NT2/D1 (cell line): ENCODE measurements around the gene ITGBL1.

Source experiments
- DNase-seq: peaks from one replicate; pipeline ENCODE4 v3.0.0-alpha.2; 2011; ENCODE audit warnings: low read depth, low spot score
- H3K27me3 ChIP-seq: 2 replicates; pipeline ENCODE4 v1.6.0; 2011; ENCODE audit warnings: mild to moderate bottlenecking; ENCODE audit not compliant: insufficient read length, insufficient read depth
- H3K36me3 ChIP-seq: 2 replicates; pipeline ENCODE4 v1.6.1; 2011; ENCODE audit warnings: mild to moderate bottlenecking, low read length, mixed read lengths; ENCODE audit not compliant: insufficient read depth, insufficient read length
- H3K4me1 ChIP-seq: 2 replicates; pipeline ENCODE4 v1.5.1; 2011; ENCODE audit not compliant: insufficient read depth, insufficient read length
- H3K4me3 ChIP-seq: 2 replicates; pipeline ENCODE4 v1.5.1; 2011; ENCODE audit warnings: low read depth; ENCODE audit not compliant: insufficient read length
- H3K9ac ChIP-seq: 2 replicates; pipeline ENCODE4 v1.6.0; 2011; ENCODE audit warnings: low read depth; ENCODE audit not compliant: insufficient read length
- H3K9me3 ChIP-seq: 2 replicates; pipeline ENCODE4 v1.5.1; 2011; ENCODE audit warnings: mild to moderate bottlenecking, low read length; ENCODE audit not compliant: insufficient read depth
- SUZ12 ChIP-seq: IDR thresholded peaks from 2 replicates; pipeline ENCODE4 v1.6.1; 2011; ENCODE audit not compliant: insufficient read length, insufficient read depth; ENCODE audit errors: extremely low read depth
- YY1 ChIP-seq: IDR thresholded peaks from 2 replicates; pipeline ENCODE4 v1.6.1; 2011; ENCODE audit not compliant: insufficient read length, insufficient read depth
- ZNF274 ChIP-seq: IDR thresholded peaks from 2 replicates; pipeline ENCODE4 v1.6.1; 2011; ENCODE audit warnings: mild to moderate bottlenecking, low read depth, low read length

The ITGBL1 gene

GRCh38 chr13:101567841-101568240 lies 115.4 kb downstream of the ITGBL1 start:
- no peaks in the 10 kb centered on the region for H3K27me3 ChIP-seq
- TF ChIP-seq YY1: no peak
- TF ChIP-seq ZNF274: no peak
- TF ChIP-seq SUZ12: no peak
- H3K4me1 ChIP-seq: no peaks in the 10 kb centered on the region
- no peaks in the 10 kb centered on the region for H3K36me3 ChIP-seq
- DNase-seq: no peak
- no peak overlapping the region for H3K4me3 ChIP-seq
- H3K9me3 ChIP-seq: no peaks in the 10 kb centered on the region
- H3K9ac ChIP-seq: no peak overlapping the region

GRCh38 chr13:101569807-101570206 lies 117.3 kb downstream of the ITGBL1 start:
- H3K36me3 ChIP-seq: no peaks in the 10 kb centered on the region

GRCh38 chr13:101570410-101570809 lies 117.9 kb downstream of the ITGBL1 start:
- DNase-seq: no peak
- TF ChIP-seq SUZ12 (no peak), ZNF274 (no peak), YY1 (no peak)
- Histone ChIP-seq H3K4me3 (no peak overlapping the region), H3K4me1 (no peaks in the 10 kb centered on the region), H3K36me3 (no peaks in the 10 kb centered on the region), H3K9ac (no peak overlapping the region), H3K27me3 (no peaks in the 10 kb centered on the region), H3K9me3 (no peaks in the 10 kb centered on the region)

More at GRCh38 chr13:101569807-101570206, 117.3 kb downstream of the ITGBL1 start:
- H3K4me3 ChIP-seq: no peak overlapping the region
- H3K27me3 ChIP-seq: no peaks in the 10 kb centered on the region
- DNase-seq: no peak
- no peaks in the 10 kb centered on the region for H3K4me1 ChIP-seq
- H3K9me3 ChIP-seq: no peaks in the 10 kb centered on the region
- TF ChIP-seq SUZ12: no peak
- H3K9ac ChIP-seq: no peak overlapping the region

GRCh38 chr13:101572456-101572855 lies 120.0 kb downstream of the ITGBL1 start:
- H3K36me3 ChIP-seq: no peaks in the 10 kb centered on the region
- DNase-seq: no peak
- H3K4me3 ChIP-seq: no peak overlapping the region
- H3K9me3 ChIP-seq: no peaks in the 10 kb centered on the region
- H3K4me1 ChIP-seq: no peaks in the 10 kb centered on the region
- no peak overlapping the region for H3K9ac ChIP-seq
- H3K27me3 ChIP-seq: no peaks in the 10 kb centered on the region
- TF ChIP-seq SUZ12: no peak
- no peak for TF ChIP-seq YY1
- TF ChIP-seq ZNF274: no peak

GRCh38 chr13:101575581-101575980 lies 123.1 kb downstream of the ITGBL1 start:
- H3K4me1 ChIP-seq: no peaks in the 10 kb centered on the region
- no peak overlapping the region for H3K9ac ChIP-seq
- DNase-seq: no peak
- no peaks in the 10 kb centered on the region for H3K27me3 ChIP-seq
- TF ChIP-seq ZNF274: no peak
- TF ChIP-seq YY1: no peak
- no peak for TF ChIP-seq SUZ12
- no peaks in the 10 kb centered on the region for H3K36me3 ChIP-seq
- no peak overlapping the region for H3K4me3 ChIP-seq
- H3K9me3 ChIP-seq: no peaks in the 10 kb centered on the region

GRCh38 chr13:101576455-101576854 lies 124.0 kb downstream of the ITGBL1 start:
- Histone ChIP-seq H3K4me1 (no peaks in the 10 kb centered on the region), H3K27me3 (no peaks in the 10 kb centered on the region), H3K9ac (no peak overlapping the region), H3K9me3 (no peaks in the 10 kb centered on the region), H3K36me3 (no peaks in the 10 kb centered on the region), H3K4me3 (no peak overlapping the region)
- no peak for TF ChIP-seq YY1
- TF ChIP-seq ZNF274: no peak
- TF ChIP-seq SUZ12: no peak
- DNase-seq: no peak

- H3K36me3 ChIP-seq: no peaks in the 10 kb centered on the region
- no peak overlapping the region for H3K9ac ChIP-seq
- H3K4me1 ChIP-seq: no peaks in the 10 kb centered on the region
- no peak overlapping the region for H3K4me3 ChIP-seq
- no peak for DNase-seq
- H3K27me3 ChIP-seq: no peaks in the 10 kb centered on the region
- H3K9me3 ChIP-seq: no peaks in the 10 kb centered on the region
- TF ChIP-seq ZNF274 (no peak), YY1 (no peak), SUZ12 (no peak)
Measured at GRCh38 chr13:101576977-101577376, 124.5 kb downstream of the ITGBL1 start.
